Smooth muscle cell (in vitro differentiated cells): ENCODE data around the gene ST6GAL1. TPM values are rescaled to one million over a fixed set of nuclear protein-coding genes. Genes with fewer than 3 reads are reported as not detected.
"Not testable (repeated sequence)": the region's sequence is repeated elsewhere in the genome, so short reads cannot be mapped to it uniquely, and the experiment has no call there.

Source experiments
- DNase-seq: peaks from one replicate; lab custom pipeline; 2025; ENCODE audit not compliant: unreplicated experiment; lab: John Stamatoyannopoulos, UW
- H2AFZ ChIP-seq: fragments of 200-600 bp; sonication (generic); 2 replicates; pipeline ENCODE4 v1.6.0; 2016; ENCODE audit warnings: antibody characterized with exemption, low read depth, mild to moderate bottlenecking
- H3F3A ChIP-seq: fragments of 200-600 bp; sonication (generic); 2 replicates; pipeline ENCODE4 v1.6.0; 2017; ENCODE audit warnings: antibody characterized with exemption, low read depth
- H3K27ac ChIP-seq: fragments of 200-600 bp; sonication (generic); 2 replicates; pipeline ENCODE4 v1.5.1; 2016; ENCODE audit warnings: low read depth, mild to moderate bottlenecking
- H3K27me3 ChIP-seq: fragments of 200-600 bp; sonication (generic); 2 replicates; pipeline ENCODE4 v1.6.1; 2016; ENCODE audit warnings: low read depth, mild to moderate bottlenecking
- H3K36me3 ChIP-seq: fragments of 200-600 bp; sonication (generic); 2 replicates; pipeline ENCODE4 v1.5.1; 2016; ENCODE audit warnings: low read depth
- H3K4me1 ChIP-seq: fragments of 200-600 bp; sonication (generic); 2 replicates; pipeline ENCODE4 v1.5.1; 2016; ENCODE audit warnings: low read depth
- H3K4me2 ChIP-seq: fragments of 200-600 bp; sonication (generic); 2 replicates; pipeline ENCODE4 v1.6.0; 2016; ENCODE audit warnings: mild to moderate bottlenecking
- H3K4me3 ChIP-seq: fragments of 200-600 bp; sonication (generic); 2 replicates; pipeline ENCODE4 v1.5.1; 2016; ENCODE audit warnings: mild to moderate bottlenecking
- H3K79me2 ChIP-seq: fragments of 200-600 bp; sonication (generic); 2 replicates; pipeline ENCODE4 v1.6.0; 2016; ENCODE audit warnings: low read depth, mild to moderate bottlenecking
- H3K9ac ChIP-seq: fragments of 200-600 bp; sonication (generic); 2 replicates; pipeline ENCODE4 v1.6.0; 2016; ENCODE audit warnings: low read depth
- H3K9me3 ChIP-seq: fragments of 200-600 bp; sonication (generic); replicated peaks from 2 replicates; pipeline ENCODE4 v1.5.1; 2016; ENCODE audit warnings: low read depth
- H4K20me1 ChIP-seq: fragments of 200-600 bp; sonication (generic); 2 replicates; pipeline ENCODE4 v1.6.0; 2016; ENCODE audit warnings: low read depth
- WGBS: methylation state at CpG from one replicate; pipeline ENCODE4 v1.1.7; 2016; ENCODE audit warnings: low lambda C conversion rate; 5-methylcytosine and 5-hydroxymethylcytosine counted together
- polyA plus RNA-seq: library from polyadenylated mRNA; unstranded; fragments of >200 nt; fragmentation: Nextera tagmentation; extraction: Ambion mirVana; gene quantifications from 2 replicates; pipeline ENCODE4 v1.2.1, GENCODE V29; 2016
- total RNA-seq: library from RNA; depleted of rRNA; stranded (reverse); fragments of >200 nt; gene quantifications from 2 replicates; pipeline ENCODE4 v1.2.3, GENCODE V29; 2014
- TF ChIP-seq, protein P1 (sequence below): fragments of 200-600 bp; sonication (generic); IDR thresholded peaks from 2 replicates; pipeline ENCODE4 v1.5.1; 2017; ENCODE audit warnings: borderline replicate concordance, mild to moderate bottlenecking, antibody characterized with exemption; ENCODE audit not compliant: insufficient read depth, poor library complexity, severe bottlenecking

Gene ST6GAL1
- total and polyA plus RNA-seq, 2 experiments from 2014 or later: 3.5 to 8.9 TPM

- no peaks in the 10 kb centered on the region for H3F3A ChIP-seq
- no peak for DNase-seq
- no peak overlapping the region for H3K4me2 ChIP-seq
- no peak overlapping the region for H3K27ac ChIP-seq
- H2AFZ ChIP-seq: no peak overlapping the region
- no peaks in the 10 kb centered on the region for H3K79me2 ChIP-seq
- H3K9me3 ChIP-seq: no peaks in the 10 kb centered on the region
- no peaks in the 10 kb centered on the region for H3K36me3 ChIP-seq
- H3K4me3 ChIP-seq: no peak overlapping the region
- TF ChIP-seq, protein P1, sequence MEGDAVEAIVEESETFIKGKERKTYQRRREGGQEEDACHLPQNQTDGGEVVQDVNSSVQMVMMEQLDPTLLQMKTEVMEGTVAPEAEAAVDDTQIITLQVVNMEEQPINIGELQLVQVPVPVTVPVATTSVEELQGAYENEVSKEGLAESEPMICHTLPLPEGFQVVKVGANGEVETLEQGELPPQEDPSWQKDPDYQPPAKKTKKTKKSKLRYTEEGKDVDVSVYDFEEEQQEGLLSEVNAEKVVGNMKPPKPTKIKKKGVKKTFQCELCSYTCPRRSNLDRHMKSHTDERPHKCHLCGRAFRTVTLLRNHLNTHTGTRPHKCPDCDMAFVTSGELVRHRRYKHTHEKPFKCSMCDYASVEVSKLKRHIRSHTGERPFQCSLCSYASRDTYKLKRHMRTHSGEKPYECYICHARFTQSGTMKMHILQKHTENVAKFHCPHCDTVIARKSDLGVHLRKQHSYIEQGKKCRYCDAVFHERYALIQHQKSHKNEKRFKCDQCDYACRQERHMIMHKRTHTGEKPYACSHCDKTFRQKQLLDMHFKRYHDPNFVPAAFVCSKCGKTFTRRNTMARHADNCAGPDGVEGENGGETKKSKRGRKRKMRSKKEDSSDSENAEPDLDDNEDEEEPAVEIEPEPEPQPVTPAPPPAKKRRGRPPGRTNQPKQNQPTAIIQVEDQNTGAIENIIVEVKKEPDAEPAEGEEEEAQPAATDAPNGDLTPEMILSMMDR: no peak
- WGBS: 58% methylated on average over 9 of the region's 9 CpGs
- H3K27me3 ChIP-seq: no peaks in the 10 kb centered on the region
- H3K9ac ChIP-seq: no peak overlapping the region
- H4K20me1 ChIP-seq: no peaks in the 10 kb centered on the region
- peaks cover 13% of the 10 kb centered on the region for H3K4me1 ChIP-seq
Measured at GRCh38 chr3:186964616-186965015, 34.3 kb downstream of the ST6GAL1 start.

DNA sequence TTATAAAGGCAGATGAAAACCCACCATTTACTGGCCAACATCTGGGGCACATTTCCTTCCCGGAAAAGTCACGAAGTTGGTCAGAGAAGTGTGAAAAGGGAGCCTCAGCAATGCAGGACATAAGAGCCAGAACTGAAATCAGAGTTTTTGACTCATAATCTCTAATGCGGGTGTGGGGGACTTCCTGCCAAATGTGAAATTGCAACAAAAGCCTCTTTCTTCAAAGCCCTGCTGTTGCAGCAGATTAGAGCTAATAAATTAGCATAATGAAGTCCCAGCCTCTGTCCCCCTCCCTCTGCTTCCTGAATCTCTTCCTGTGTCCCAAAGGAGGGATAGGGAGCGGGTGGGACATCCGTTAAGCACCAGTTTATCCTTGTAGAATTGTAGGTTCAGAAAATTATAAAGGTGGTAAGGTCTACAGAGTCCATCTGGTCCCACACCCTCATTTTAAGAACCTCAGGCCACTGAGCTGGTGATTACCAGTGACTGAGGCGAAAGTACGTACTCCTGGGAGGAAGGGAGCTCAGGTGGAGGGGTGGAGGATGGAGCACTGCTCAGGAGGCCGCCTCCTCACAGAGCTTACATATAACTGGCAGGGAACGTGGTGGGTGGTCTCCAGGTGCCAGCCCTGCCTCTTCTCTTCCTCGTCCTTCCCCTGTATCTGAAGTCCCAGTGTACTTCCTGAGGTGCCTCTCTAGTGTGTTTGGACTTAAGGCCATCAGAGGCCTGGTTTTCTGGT lies 35.0 kb downstream of the ST6GAL1 start:
- Histone ChIP-seq H3K9me3 (no peaks in the 10 kb centered on the region), H3K9ac (no peak overlapping the region), H3K4me3 (no peak overlapping the region), H3K4me1 (peaks cover 13% of the 10 kb centered on the region), H3K36me3 (no peaks in the 10 kb centered on the region), H4K20me1 (no peaks in the 10 kb centered on the region), H3K27ac (no peak overlapping the region), H3K4me2 (no peak overlapping the region), H3F3A (no peaks in the 10 kb centered on the region), H3K27me3 (no peaks in the 10 kb centered on the region), H3K79me2 (no peaks in the 10 kb centered on the region), H2AFZ (no peak overlapping the region)
- no peak for DNase-seq
- TF ChIP-seq, protein P1: no peak
- 65% methylated on average over 10 of the region's 10 CpGs for WGBS

- WGBS: 65% methylated on average over 6 of the region's 6 CpGs
- no peaks in the 10 kb centered on the region for H3K9me3 ChIP-seq
- no peaks in the 10 kb centered on the region for H4K20me1 ChIP-seq
- no peak overlapping the region for H3K27ac ChIP-seq
- H3K27me3 ChIP-seq: no peaks in the 10 kb centered on the region
- H3K9ac ChIP-seq: no peak overlapping the region
- DNase-seq: no peak
- peaks cover 13% of the 10 kb centered on the region for H3K4me1 ChIP-seq
- H3F3A ChIP-seq: no peaks in the 10 kb centered on the region
- no peak overlapping the region for H3K4me3 ChIP-seq
- H3K36me3 ChIP-seq: no peaks in the 10 kb centered on the region
- H2AFZ ChIP-seq: no peak overlapping the region
- H3K79me2 ChIP-seq: no peaks in the 10 kb centered on the region
- TF ChIP-seq, protein P1: no peak
- H3K4me2 ChIP-seq: no peak overlapping the region
Measured at GRCh38 chr3:186966406-186966805, 36.1 kb downstream of the ST6GAL1 start.

GRCh38 chr3:186967236-186967635 lies 36.9 kb downstream of the ST6GAL1 start:
- not testable (repeated sequence) for H3F3A ChIP-seq, H3K79me2 ChIP-seq, H3K9me3 ChIP-seq, H3K36me3 ChIP-seq, H3K4me2 ChIP-seq, H3K9ac ChIP-seq, H3K27me3 ChIP-seq, DNase-seq, H3K27ac ChIP-seq, H2AFZ ChIP-seq, H3K4me3 ChIP-seq, H4K20me1 ChIP-seq
- peaks cover 13% of the 10 kb centered on the region for H3K4me1 ChIP-seq
- WGBS: 91% methylated on average over 11 of the region's 11 CpGs
